KMS-11 (cell line): ENCODE results near the gene GPR155.

Experiments used
- H2AFZ ChIP-seq: fragments of 200-600 bp; sonication (generic); 2 replicates; pipeline ENCODE4 v1.6.1; 2016; ENCODE audit warnings: antibody characterized with exemption, mixed run types, low read depth
- H3K27ac ChIP-seq: fragments of 200-600 bp; sonication (generic); 2 replicates; pipeline ENCODE4 v1.6.1; 2016; ENCODE audit warnings: mild to moderate bottlenecking, mixed run types
- H3K27me3 ChIP-seq: fragments of 200-600 bp; sonication (generic); 2 replicates; pipeline ENCODE4 v1.6.1; 2017; ENCODE audit warnings: mild to moderate bottlenecking, low read depth, mixed run types, moderate library complexity; ENCODE audit not compliant: insufficient read depth
- H3K36me3 ChIP-seq: fragments of 200-600 bp; sonication (generic); 2 replicates; pipeline ENCODE4 v1.6.1; 2017; ENCODE audit warnings: mild to moderate bottlenecking, mixed run types; ENCODE audit not compliant: insufficient read depth
- H3K4me1 ChIP-seq: fragments of 200-600 bp; sonication (generic); 2 replicates; pipeline ENCODE4 v1.6.1; 2016; ENCODE audit warnings: mild to moderate bottlenecking, low read depth, mixed run types; ENCODE audit not compliant: poor library complexity, severe bottlenecking
- H3K4me2 ChIP-seq: fragments of 200-600 bp; sonication (generic); 2 replicates; pipeline ENCODE4 v1.7.0; 2016; ENCODE audit warnings: mild to moderate bottlenecking, mixed run types
- H3K4me3 ChIP-seq: fragments of 200-600 bp; sonication (generic); IDR thresholded peaks from 2 replicates; pipeline ENCODE4 v1.6.1; 2017; ENCODE audit warnings: low read depth, low read length, mixed read lengths; ENCODE audit not compliant: insufficient read depth
- H3K79me2 ChIP-seq: fragments of 200-600 bp; sonication (generic); 2 replicates; pipeline ENCODE4 v1.6.1; 2016; ENCODE audit warnings: low read depth, mixed run types; ENCODE audit not compliant: insufficient read depth
- H3K9ac ChIP-seq: fragments of 200-600 bp; sonication (generic); 2 replicates; pipeline ENCODE4 v1.6.1; 2016; ENCODE audit warnings: mild to moderate bottlenecking, mixed run types
- H4K20me1 ChIP-seq: fragments of 200-600 bp; sonication (generic); 2 replicates; pipeline ENCODE4 v1.6.1; 2016; ENCODE audit warnings: mild to moderate bottlenecking, mixed run types; ENCODE audit not compliant: insufficient read depth
- CTCF ChIP-seq: fragments of 200-600 bp; sonication (generic); conservative IDR thresholded peaks from 2 replicates; pipeline ENCODE4 v1.6.1; 2017; ENCODE audit warnings: low read depth, mild to moderate bottlenecking, antibody characterized with exemption, low read length, moderate library complexity, mixed read lengths

Gene GPR155

DNA sequence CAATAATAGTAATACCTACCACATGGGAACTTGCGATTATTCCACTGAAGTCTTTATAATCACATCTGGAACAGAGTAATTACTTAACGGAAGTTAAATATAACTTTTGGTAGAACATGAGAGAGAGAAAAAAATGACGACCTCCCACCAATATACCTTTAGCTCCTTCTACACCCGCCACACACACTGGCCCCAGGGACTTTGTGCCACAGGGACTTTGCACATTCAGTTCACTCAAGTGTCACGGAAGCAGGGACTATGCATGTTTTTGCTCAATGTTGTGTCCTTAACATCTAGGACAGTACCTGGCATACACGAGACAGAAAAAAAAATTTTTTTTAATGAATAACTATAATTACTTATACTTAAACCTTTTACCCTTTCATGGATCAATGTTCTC, 4.0 kb downstream of the GPR155 start:
- Histone ChIP-seq H3K27ac (no peak overlapping the region), H4K20me1 (no peaks in the 10 kb centered on the region)
- TF ChIP-seq CTCF, result no peak

DNA sequence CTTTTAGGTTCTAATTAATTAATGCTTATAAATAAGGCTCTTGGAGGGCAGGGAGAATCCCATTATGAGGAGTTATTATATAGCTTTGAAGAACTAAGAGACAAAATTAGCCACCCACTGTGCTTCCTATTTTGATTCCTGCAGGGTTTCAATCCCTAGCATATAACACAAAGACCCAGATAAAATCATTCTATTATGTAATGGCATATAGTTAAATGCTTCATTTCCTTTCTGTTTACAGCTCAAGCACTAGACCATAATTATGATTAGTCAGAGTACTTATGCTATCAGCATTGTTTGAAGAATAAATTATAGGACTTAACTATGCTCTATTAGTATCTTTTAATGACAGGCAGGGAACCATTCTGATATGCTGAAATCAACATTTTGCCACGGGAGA, 9.1 kb downstream of the GPR155 start:
- no peaks in the 10 kb centered on the region for H4K20me1 ChIP-seq
- no peak overlapping the region for H3K9ac ChIP-seq
- H3K79me2 ChIP-seq, result no peaks in the 10 kb centered on the region
- no peak overlapping the region for H2AFZ ChIP-seq
- H3K4me2 ChIP-seq, result no peak overlapping the region
- no peaks in the 10 kb centered on the region for H3K27me3 ChIP-seq
- no peak overlapping the region for H3K27ac ChIP-seq
- TF ChIP-seq CTCF, result no peak
- no peaks in the 10 kb centered on the region for H3K4me1 ChIP-seq
- no peaks in the 10 kb centered on the region; the same call in 1 of the 2 replicates for H3K36me3 ChIP-seq
- H3K4me3 ChIP-seq, result no peak overlapping the region

More for the DNA sequence above, 4.0 kb downstream of the GPR155 start:
- Histone ChIP-seq H3K27me3 (no peaks in the 10 kb centered on the region), H2AFZ (no peak overlapping the region), H3K79me2 (no peaks in the 10 kb centered on the region), H3K9ac (no peak overlapping the region), H3K4me1 (peaks cover 13% of the 10 kb centered on the region), H3K4me3 (no peak overlapping the region), H3K4me2 (no peak overlapping the region), H3K36me3 (no peaks in the 10 kb centered on the region; the same call in 1 of the 2 replicates)

GRCh38 chr2:174473796-174474195, 13.0 kb downstream of the GPR155 start:
- no peaks in the 10 kb centered on the region for H4K20me1 ChIP-seq
- no peaks in the 10 kb centered on the region for H3K4me1 ChIP-seq
- H3K79me2 ChIP-seq, result no peaks in the 10 kb centered on the region
- no peaks in the 10 kb centered on the region for H3K27me3 ChIP-seq
- no peak overlapping the region for H2AFZ ChIP-seq
- no peak for TF ChIP-seq CTCF
- H3K36me3 ChIP-seq, result no peaks in the 10 kb centered on the region
- H3K27ac ChIP-seq, result no peak overlapping the region
- no peak overlapping the region for H3K9ac ChIP-seq
- no peak overlapping the region for H3K4me2 ChIP-seq
- H3K4me3 ChIP-seq, result no peak overlapping the region

- H3K4me3 ChIP-seq, result no peak overlapping the region
- H3K4me2 ChIP-seq, result no peak overlapping the region
- H3K4me1 ChIP-seq, result peaks cover 8% of the 10 kb centered on the region
- no peak overlapping the region for H3K27ac ChIP-seq
- H3K36me3 ChIP-seq, result no peaks in the 10 kb centered on the region
- no peaks in the 10 kb centered on the region for H3K27me3 ChIP-seq
- H3K9ac ChIP-seq, result no peak overlapping the region
- TF ChIP-seq CTCF, result no peak
- no peaks in the 10 kb centered on the region for H4K20me1 ChIP-seq
- no peak overlapping the region for H2AFZ ChIP-seq
- H3K79me2 ChIP-seq, result no peaks in the 10 kb centered on the region
These were observed 21.5 kb downstream of the GPR155 start for GRCh38 chr2:174465327-174465726.
